Karpas-422 (cell line): ENCODE results near the gene LEMD1. TPM values are rescaled to one million over a fixed set of nuclear protein-coding genes. Genes with fewer than 3 reads are reported as not detected.

ENCODE experiments used
- DNase-seq: peaks from one replicate; pipeline ENCODE4 v3.0.0-alpha.2; 2015
- H2AFZ ChIP-seq: fragments of 200-600 bp; sonication (generic); 2 replicates; pipeline ENCODE4 v1.6.1; 2014; ENCODE audit warnings: antibody characterized with exemption, low read length, mixed read lengths
- H3K27ac ChIP-seq: fragments of 200-600 bp; sonication (generic); 2 replicates; pipeline ENCODE4 v1.5.1; 2014; ENCODE audit warnings: mild to moderate bottlenecking, low read length, moderate library complexity
- H3K27me3 ChIP-seq: fragments of 200-600 bp; sonication (generic); 2 replicates; pipeline ENCODE4 v1.6.1; 2014; ENCODE audit warnings: low read length, mixed read lengths
- H3K36me3 ChIP-seq: fragments of 200-600 bp; sonication (generic); 2 replicates; pipeline ENCODE4 v1.6.1; 2014; ENCODE audit warnings: low read length, mixed read lengths; ENCODE audit not compliant: insufficient read depth
- H3K4me1 ChIP-seq: fragments of 200-600 bp; sonication (generic); 2 replicates; pipeline ENCODE4 v1.6.1; 2014; ENCODE audit warnings: mild to moderate bottlenecking, low read length, mixed read lengths
- H3K4me2 ChIP-seq: fragments of 200-600 bp; sonication (generic); 2 replicates; pipeline ENCODE4 v1.6.1; 2014; ENCODE audit warnings: low read length, low read depth, mild to moderate bottlenecking; ENCODE audit not compliant: poor library complexity, severe bottlenecking
- H3K4me3 ChIP-seq: fragments of 200-600 bp; sonication (generic); 2 replicates; pipeline ENCODE4 v1.5.1; 2014; ENCODE audit warnings: mild to moderate bottlenecking, antibody characterized with exemption, low read length, mixed read lengths
- H3K79me2 ChIP-seq: fragments of 200-600 bp; sonication (generic); 2 replicates; pipeline ENCODE4 v1.6.1; 2014; ENCODE audit warnings: mild to moderate bottlenecking, low read length, mixed read lengths
- H3K9ac ChIP-seq: fragments of 200-600 bp; sonication (generic); 2 replicates; pipeline ENCODE4 v1.6.0; 2014; ENCODE audit warnings: low read length
- H3K9me2 ChIP-seq: fragments of 200-600 bp; sonication (generic), shearing (Covaris generic); replicated peaks from 2 replicates; pipeline ENCODE4 v1.6.0; 2014; ENCODE audit warnings: mild to moderate bottlenecking, low read length, moderate library complexity; ENCODE audit not compliant: insufficient read depth
- H3K9me3 ChIP-seq: fragments of 300-700, 200-600 bp; sonication (generic); 2 replicates; pipeline ENCODE4 v1.6.1; 2014; ENCODE audit warnings: low read length, mixed read lengths
- H4K20me1 ChIP-seq: fragments of 200-600 bp; sonication (generic); 2 replicates; pipeline ENCODE4 v1.6.1; 2014; ENCODE audit warnings: mild to moderate bottlenecking, antibody characterized with exemption, low read length, low read depth; ENCODE audit not compliant: insufficient read depth
- total RNA-seq: library from RNA; depleted of rRNA; stranded (reverse); fragments of >200 nt; shearing (Covaris generic); gene quantifications from 2 replicates; pipeline ENCODE4 v1.2.3, GENCODE V29; 2014; ENCODE audit warnings: low replicate concordance

Gene LEMD1
- total RNA-seq, 1 experiment from 2014 or later, result not detected

- Histone ChIP-seq H3K9me3 (no peaks in the 10 kb centered on the region), H4K20me1 (no peaks in the 10 kb centered on the region), H3K27me3 (no peaks in the 10 kb centered on the region), H3K27ac (no peak overlapping the region), H2AFZ (no peak overlapping the region), H3K9me2 (no peaks in the 10 kb centered on the region), H3K4me3 (no peak overlapping the region), H3K4me1 (no peaks in the 10 kb centered on the region), H3K79me2 (no peaks in the 10 kb centered on the region), H3K4me2 (no peak overlapping the region), H3K36me3 (no peaks in the 10 kb centered on the region), H3K9ac (no peak overlapping the region)
- no peak for DNase-seq
Observed at GRCh38 chr1:205449750-205450443, 28.0 kb upstream of the LEMD1 start.

- H2AFZ ChIP-seq, result no peak overlapping the region
Observed at GRCh38 chr1:205449254-205449749, 27.4 kb upstream of the LEMD1 start.

GRCh38 chr1:205448540-205449253 lies 26.8 kb upstream of the LEMD1 start:
- H3K36me3 ChIP-seq, result no peaks in the 10 kb centered on the region
- no peaks in the 10 kb centered on the region for H3K4me1 ChIP-seq
- H3K4me2 ChIP-seq, result no peak overlapping the region
- no peaks in the 10 kb centered on the region for H4K20me1 ChIP-seq
- H3K9ac ChIP-seq, result no peak overlapping the region
- H3K27me3 ChIP-seq, result no peaks in the 10 kb centered on the region
- no peak overlapping the region for H2AFZ ChIP-seq
- no peak for DNase-seq
- no peaks in the 10 kb centered on the region for H3K79me2 ChIP-seq
- H3K4me3 ChIP-seq, result no peak overlapping the region
- H3K9me3 ChIP-seq, result no peaks in the 10 kb centered on the region
- no peaks in the 10 kb centered on the region for H3K9me2 ChIP-seq
- H3K27ac ChIP-seq, result no peak overlapping the region

More at GRCh38 chr1:205449254-205449749, 27.4 kb upstream of the LEMD1 start:
- Histone ChIP-seq H4K20me1 (no peaks in the 10 kb centered on the region), H3K9ac (no peak overlapping the region), H3K4me1 (no peaks in the 10 kb centered on the region), H3K9me2 (no peaks in the 10 kb centered on the region), H3K36me3 (no peaks in the 10 kb centered on the region), H3K4me3 (no peak overlapping the region), H3K4me2 (no peak overlapping the region), H3K27ac (no peak overlapping the region), H3K79me2 (no peaks in the 10 kb centered on the region), H3K27me3 (no peaks in the 10 kb centered on the region), H3K9me3 (no peaks in the 10 kb centered on the region)
- no peak for DNase-seq

GRCh38 chr1:205447457-205448341 lies 25.8 kb upstream of the LEMD1 start:
- Histone ChIP-seq H3K27me3 (no peaks in the 10 kb centered on the region), H3K4me3 (no peak overlapping the region), H3K27ac (no peak overlapping the region), H3K4me1 (no peaks in the 10 kb centered on the region), H2AFZ (no peak overlapping the region), H3K79me2 (no peaks in the 10 kb centered on the region), H3K4me2 (no peak overlapping the region), H3K9ac (no peak overlapping the region), H3K9me3 (no peaks in the 10 kb centered on the region), H3K9me2 (no peaks in the 10 kb centered on the region), H4K20me1 (no peaks in the 10 kb centered on the region), H3K36me3 (no peaks in the 10 kb centered on the region)
- DNase-seq, result no peak

DNA sequence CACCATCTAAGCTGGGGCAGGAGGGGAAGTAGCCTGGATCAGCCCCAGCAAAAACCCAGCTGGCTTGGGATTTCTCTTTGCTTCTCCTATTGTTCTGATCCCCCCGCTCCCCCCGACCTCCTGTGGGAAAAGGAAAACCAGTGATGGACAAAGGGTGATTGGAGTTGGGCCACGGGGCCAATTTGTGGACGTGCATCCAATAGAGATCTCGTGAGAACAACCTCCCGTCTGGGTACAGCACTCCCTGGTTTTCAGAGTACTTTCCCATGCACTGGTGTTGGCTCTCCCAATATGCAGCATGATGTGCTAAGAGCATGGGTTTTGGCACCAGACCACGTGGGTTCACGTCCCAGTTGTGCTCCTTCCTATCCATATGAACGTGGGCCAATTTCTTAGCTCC lies 25.0 kb upstream of the LEMD1 start:
- H2AFZ ChIP-seq, result no peak overlapping the region
- H3K4me1 ChIP-seq, result 0 out of 2 replicates have a peak, but pooled peaks cover under 1% of the 10 kb centered on the region
- H3K4me2 ChIP-seq, result no peak overlapping the region
- H3K36me3 ChIP-seq, result no peaks in the 10 kb centered on the region
- H3K27ac ChIP-seq, result no peak overlapping the region
- no peak for DNase-seq
- no peaks in the 10 kb centered on the region for H3K9me2 ChIP-seq
- H4K20me1 ChIP-seq, result no peaks in the 10 kb centered on the region
- H3K27me3 ChIP-seq, result no peaks in the 10 kb centered on the region
- H3K79me2 ChIP-seq, result no peaks in the 10 kb centered on the region
- H3K4me3 ChIP-seq, result no peak overlapping the region
- H3K9ac ChIP-seq, result no peak overlapping the region
- H3K9me3 ChIP-seq, result no peaks in the 10 kb centered on the region

DNA sequence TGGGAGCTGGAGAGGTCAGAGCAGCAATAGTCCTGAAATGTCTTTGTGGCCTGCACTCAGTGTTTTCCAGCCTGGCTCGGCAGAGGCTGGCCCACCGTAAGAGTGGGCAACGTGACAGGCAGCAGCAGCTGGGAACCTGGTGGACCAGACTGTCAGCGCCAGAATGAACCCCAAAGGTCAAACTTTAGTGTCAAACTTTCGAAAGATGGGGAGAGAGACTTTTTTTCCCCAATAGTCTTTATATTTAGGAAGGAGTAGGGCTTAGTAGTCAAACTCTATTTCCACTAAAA lies 23.7 kb upstream of the LEMD1 start:
- Histone ChIP-seq H3K9me2 (no peaks in the 10 kb centered on the region), H3K79me2 (no peaks in the 10 kb centered on the region), H3K27me3 (no peaks in the 10 kb centered on the region), H3K9me3 (no peaks in the 10 kb centered on the region), H3K4me2 (no peak overlapping the region), H3K27ac (no peak overlapping the region), H3K4me1 (peaks cover 12% of the 10 kb centered on the region), H3K4me3 (no peak overlapping the region), H3K36me3 (no peaks in the 10 kb centered on the region), H2AFZ (no peak overlapping the region), H4K20me1 (no peaks in the 10 kb centered on the region), H3K9ac (no peak overlapping the region)
- no peak for DNase-seq

GRCh38 chr1:205444931-205445645 lies 23.2 kb upstream of the LEMD1 start:
- peaks cover 17% of the 10 kb centered on the region for H3K4me1 ChIP-seq
- H3K4me3 ChIP-seq, result no peak overlapping the region
- DNase-seq, result no peak

More at GRCh38 chr1:205444931-205445645, 23.2 kb upstream of the LEMD1 start:
- H4K20me1 ChIP-seq, result no peaks in the 10 kb centered on the region
- H3K9ac ChIP-seq, result no peak overlapping the region
- no peak overlapping the region for H3K27ac ChIP-seq
- no peaks in the 10 kb centered on the region for H3K9me2 ChIP-seq
- no peak overlapping the region for H3K4me2 ChIP-seq
- H3K27me3 ChIP-seq, result no peaks in the 10 kb centered on the region
- no peaks in the 10 kb centered on the region for H3K36me3 ChIP-seq
- H3K79me2 ChIP-seq, result no peaks in the 10 kb centered on the region
- no peaks in the 10 kb centered on the region for H3K9me3 ChIP-seq
- no peak overlapping the region for H2AFZ ChIP-seq
